Gastrocnemius medialis (tissue), 4 donors: Measurements from ENCODE around the gene NAV2.

ENCODE experiments used
- POLR2A ChIP-seq, 2 donors: fragments of 450-650 bp; IDR thresholded peaks; one replicate each; pipeline ENCODE4 v1.6.1; 2017; ENCODE audit warnings: antibody characterized with exemption in 2 of 2, mild to moderate bottlenecking in 2 of 2, moderate library complexity in 2 of 2
- TF ChIP-seq, protein P1 (sequence below), 5 experiments: fragments of 450-650 bp in 3 of 5; fragments of 200-600 bp in 2 of 5; sonication (generic) in 2 of 5; IDR thresholded peaks in 4 of 5; conservative IDR thresholded peaks in 1 of 5; 1 replicate in 4 of 5; 2 replicates in 1 of 5; pipeline ENCODE4 v1.5.1; 2016 to 2019; ENCODE audit warnings: antibody characterized with exemption in 5 of 5, mild to moderate bottlenecking in 3 of 5, moderate library complexity in 3 of 5

DNA sequence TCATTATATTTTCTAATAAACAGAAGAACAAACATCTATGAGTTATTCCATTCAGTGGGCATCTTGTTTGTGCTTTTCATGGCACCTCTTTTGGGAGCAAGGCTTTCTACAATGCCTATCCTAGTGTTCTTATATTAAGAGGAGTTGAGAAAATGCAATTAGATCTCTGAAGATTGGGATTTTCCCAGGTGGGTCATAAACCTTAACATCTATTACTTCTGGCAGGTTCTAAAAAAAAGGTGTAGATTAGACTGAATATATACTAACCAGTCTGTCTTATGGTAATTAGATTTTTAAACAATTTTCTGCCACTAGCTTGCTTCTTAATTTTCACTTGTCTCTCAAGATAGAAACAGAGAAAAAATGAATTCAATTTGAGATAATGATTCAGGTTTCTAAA lies 128.3 kb downstream of the NAV2 start:
- TF ChIP-seq, protein P1, sequence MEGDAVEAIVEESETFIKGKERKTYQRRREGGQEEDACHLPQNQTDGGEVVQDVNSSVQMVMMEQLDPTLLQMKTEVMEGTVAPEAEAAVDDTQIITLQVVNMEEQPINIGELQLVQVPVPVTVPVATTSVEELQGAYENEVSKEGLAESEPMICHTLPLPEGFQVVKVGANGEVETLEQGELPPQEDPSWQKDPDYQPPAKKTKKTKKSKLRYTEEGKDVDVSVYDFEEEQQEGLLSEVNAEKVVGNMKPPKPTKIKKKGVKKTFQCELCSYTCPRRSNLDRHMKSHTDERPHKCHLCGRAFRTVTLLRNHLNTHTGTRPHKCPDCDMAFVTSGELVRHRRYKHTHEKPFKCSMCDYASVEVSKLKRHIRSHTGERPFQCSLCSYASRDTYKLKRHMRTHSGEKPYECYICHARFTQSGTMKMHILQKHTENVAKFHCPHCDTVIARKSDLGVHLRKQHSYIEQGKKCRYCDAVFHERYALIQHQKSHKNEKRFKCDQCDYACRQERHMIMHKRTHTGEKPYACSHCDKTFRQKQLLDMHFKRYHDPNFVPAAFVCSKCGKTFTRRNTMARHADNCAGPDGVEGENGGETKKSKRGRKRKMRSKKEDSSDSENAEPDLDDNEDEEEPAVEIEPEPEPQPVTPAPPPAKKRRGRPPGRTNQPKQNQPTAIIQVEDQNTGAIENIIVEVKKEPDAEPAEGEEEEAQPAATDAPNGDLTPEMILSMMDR (IDR thresholded peaks at IDR 0.05 in 4 of 5, conservative IDR thresholded peaks at IDR 0.05 in 1 of 5): no peak
- no peak for TF ChIP-seq POLR2A (IDR thresholded peaks at IDR 0.05)
